NCI-H2107 treated with DMSO at 0.1 percent for 48 hours (cell line): ENCODE data around the gene PRRT2.
A peak's percentile ranks its signal among the peaks of the same experiment; 100 is the strongest.

Source experiments
- DNase-seq: peaks from one replicate; lab custom pipeline; 2025; ENCODE audit not compliant: unreplicated experiment; lab: John Stamatoyannopoulos, UW

Gene PRRT2

GRCh38 chr16:29858974-29859373 lies 47.0 kb downstream of the PRRT2 start:
- DNase-seq, result no peak

GRCh38 chr16:29860218-29860617 lies 48.2 kb downstream of the PRRT2 start:
- DNase-seq, result no peak

- DNase-seq, result no peak
Measured at GRCh38 chr16:29862383-29862883, 50.4 kb downstream of the PRRT2 start.

- peak; percentile 86 for DNase-seq
Measured at GRCh38 chr16:29862884-29863668, 51.1 kb downstream of the PRRT2 start, which contains the start of gene CDIPT. Gene CDIPT, minus strand, starts transcription at chr16:29863226. Its CDS starts 369 bp downstream, at chr16:29862857.

- DNase-seq, result no peak
Measured at GRCh38 chr16:29863669-29863984, 51.6 kb downstream of the PRRT2 start.

- no peak for DNase-seq
Measured at GRCh38 chr16:29864205-29864604, 52.2 kb downstream of the PRRT2 start.
